ENCODE data around the gene ZIC1.

ZIC1 gene

GRCh38 chr3:147380977-147381376 lies 28.2 kb upstream of the ZIC1 start:
- no peak for DNase-seq

- DNase-seq, result no peak
Observed at GRCh38 chr3:147381596-147381995, 27.6 kb upstream of the ZIC1 start.

DNA sequence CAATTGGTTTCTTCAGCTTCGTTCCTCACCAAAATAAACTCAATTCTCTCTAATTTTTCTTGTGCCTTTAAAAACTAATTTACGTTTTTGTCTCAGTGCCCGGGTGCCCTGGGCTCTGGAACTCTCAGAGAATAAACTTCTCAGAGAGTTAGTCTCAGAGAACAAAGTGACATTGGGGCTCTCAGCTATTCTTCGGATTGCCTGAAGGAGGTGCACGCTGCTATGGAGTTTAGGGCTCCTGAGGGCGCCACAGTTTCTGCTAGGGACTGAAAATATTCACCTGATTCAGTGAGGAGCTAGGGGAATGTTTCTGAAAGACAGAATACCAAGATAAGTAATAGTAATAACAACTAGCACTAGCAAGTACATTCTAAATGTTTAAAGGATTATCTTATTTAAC lies 25.5 kb upstream of the ZIC1 start:
- DNase-seq, result no peak

DNA sequence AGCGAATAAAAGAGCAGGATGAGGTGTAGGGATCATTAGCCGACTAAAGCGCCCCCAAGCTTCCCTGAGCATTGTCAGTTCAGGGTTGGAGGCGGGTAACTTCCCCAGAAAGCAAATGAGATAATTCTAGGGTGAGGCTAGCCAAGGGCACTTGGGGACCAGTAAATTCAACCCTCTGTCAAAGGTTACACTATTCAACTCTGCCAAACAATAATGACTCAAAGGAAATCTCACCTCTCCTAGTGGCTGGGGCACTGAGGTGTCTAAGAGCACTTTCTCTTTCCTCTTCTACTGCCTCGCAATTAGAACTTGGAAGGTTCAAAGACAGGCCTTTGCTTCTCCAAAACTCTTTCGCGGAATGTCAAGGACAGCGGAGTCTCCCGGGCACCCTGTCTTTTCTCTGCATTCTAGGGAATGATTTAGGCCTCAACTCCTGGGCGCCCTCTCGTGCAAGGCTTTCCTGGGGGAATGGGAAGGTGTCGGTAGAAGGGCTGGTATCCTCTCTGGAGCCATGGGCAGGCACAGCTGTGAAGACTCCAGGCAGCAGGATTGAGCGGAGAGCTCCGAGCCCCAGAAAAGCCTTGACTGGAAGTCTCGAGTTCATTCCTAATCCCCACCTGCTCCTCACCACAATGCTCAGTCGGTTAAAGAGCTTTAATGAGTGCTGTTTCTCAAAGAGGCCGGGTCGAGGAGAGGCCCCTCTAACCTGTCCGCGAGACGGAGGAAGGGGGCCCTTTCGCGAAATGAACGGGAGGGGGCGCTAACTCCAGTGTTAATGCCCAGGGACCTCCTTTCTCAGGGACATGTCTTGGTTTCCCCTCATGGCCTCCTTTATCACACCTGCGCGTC lies 24.7 kb upstream of the ZIC1 start:
- no peak for DNase-seq

GRCh38 chr3:147385059-147386012 lies 23.8 kb upstream of the ZIC1 start:
- DNase-seq, result no peak

DNA sequence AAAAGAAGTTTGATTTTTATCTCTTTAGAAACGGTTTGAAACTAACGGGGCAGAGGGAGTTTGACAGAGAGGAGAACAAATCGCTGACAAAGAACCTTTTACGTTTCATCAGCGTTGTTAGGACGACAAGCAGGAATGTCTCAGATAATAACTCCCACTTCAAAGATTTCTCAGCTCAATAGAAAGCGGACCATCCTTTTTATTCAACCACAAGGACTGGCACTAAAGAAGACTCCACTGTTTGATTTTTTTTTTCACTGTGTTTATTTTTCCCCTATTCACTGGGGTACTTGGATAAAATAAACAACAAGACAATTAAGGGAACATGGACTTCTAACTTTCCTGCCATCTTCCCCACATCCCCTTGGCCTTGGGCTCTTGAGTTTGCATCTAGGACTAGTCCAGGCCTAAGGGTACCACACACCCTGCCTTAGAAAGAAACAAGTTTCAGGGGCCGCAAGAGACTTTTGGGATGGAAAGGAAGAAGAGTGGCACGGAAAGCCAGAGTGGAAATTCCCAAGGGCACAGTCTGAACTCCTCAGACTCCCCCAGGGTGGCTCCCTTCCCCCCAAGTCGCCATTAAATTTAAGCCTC lies 21.8 kb upstream of the ZIC1 start:
- DNase-seq, result no peak

DNA sequence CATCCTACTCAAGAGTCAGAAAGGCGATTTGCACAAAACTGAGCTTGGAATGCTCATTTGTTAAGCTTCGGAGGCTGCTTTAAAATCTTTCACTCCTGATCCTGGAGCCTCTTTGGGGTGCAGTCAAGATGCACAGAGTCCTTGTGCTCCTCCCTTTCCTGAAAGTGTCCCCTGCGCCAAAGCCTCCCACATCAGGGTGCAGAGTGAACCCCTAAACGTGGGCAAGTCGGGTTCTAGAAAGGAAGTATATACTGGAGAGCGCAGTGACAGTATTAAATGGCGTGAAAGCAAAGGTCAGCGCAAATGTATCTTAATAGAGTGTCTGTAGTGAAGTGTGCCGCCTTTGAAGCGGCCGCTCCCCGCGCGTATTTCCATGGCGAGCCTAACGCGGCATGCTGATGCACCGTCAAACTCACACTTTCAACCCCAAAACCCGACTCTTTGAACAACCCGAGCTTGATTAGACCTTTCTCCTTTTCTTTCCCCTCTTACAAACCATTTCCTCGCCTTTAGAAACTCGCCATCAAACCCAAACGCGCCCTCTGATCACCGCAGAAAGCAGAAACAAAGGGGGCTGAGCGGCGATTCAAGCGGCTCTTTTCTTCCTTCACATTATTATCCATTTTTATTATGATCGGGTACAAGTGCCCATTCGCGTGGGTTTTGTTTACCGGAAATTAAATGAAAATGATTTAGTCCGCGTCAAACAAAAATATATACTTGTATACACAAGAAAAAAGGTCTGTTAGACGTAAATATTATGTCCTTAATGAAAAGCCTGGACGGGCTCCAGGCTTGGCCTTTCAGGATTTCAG lies 21.1 kb upstream of the ZIC1 start:
- DNase-seq, result no peak

DNA sequence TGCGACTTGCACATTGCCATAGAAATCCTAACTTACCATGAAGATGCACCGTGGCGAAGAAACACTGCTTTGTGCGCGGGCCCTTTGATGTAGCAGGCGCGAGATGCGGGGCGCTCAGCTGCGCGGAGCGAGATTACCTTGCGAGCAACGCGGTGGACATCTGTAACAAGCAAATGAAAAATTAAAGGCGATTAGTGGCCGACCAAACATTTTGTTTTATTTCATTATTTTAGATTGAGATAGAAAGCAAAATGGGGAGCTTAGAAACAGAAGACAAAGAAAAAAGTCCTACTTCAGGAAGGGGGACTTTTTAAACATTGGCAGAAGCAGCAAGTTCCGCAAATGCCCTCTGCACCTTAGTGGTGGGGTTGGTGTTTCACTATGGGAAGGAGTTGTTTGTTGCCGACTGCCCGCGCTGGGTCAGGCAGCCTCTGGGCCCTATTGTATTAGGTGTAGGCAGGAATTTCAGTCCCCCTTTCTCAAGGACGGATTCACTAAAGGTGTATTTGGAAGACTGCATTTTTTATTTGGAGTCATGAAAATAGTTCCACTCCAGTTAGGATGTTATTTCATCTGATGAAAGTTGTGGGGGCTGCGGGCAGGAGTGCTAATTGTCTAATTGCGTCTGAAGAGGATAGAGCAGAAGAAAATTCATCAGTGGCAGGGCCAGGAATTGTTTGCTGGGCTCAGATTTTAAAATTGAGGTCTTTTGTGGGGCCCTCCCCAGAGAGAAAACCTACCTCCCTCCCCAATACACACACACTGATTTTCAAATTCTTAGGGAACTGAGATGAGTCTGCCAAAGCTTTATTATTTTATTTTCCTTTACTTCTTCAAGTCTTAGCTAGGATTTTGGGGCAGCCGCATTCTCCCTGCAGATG lies 20.2 kb upstream of the ZIC1 start:
- DNase-seq, result no peak

- DNase-seq, result no peak
Observed at GRCh38 chr3:147389717-147390116, 19.4 kb upstream of the ZIC1 start.

- DNase-seq, result no peak
Observed at GRCh38 chr3:147390589-147391569, 18.3 kb upstream of the ZIC1 start.

DNA sequence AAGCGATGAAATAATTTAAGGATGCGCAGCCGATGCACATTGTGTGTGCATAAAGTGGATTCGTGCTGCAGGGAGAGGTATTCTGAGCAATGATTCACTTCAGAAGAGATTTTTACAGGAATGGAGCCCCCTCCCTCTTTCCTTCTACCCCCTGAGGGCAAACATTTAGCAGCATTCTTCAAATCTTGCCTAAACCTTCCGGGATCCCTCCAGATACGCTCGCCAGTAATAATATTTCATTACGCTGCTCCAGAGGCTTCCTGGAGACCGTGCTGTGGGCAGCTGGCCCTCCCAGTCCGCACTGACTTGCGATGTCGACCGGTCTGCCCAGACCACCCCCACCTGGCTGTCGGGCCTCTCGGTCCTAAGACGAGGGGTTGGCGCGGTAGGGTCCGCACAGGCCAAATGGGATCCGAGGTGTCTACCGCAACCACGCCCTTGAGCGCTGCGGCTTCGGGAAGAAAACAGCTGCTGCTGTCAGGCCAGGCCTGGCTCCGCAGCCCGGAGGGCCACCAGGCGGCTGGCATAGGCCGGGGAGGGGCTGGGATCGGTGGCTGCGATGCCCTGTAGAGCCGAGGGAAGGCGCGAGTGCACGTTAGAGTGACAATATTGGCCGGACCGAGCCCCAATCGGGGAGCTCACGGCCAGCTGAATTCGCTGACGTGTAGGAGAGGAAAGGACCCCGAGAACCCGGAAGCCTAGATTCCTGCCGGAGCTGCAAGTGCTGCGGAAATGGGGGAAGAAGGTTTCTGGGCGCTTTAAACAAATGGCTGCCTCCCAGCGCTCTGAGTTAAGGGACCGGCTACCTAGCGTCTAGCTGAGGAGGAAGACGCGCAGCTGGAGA lies 17.2 kb upstream of the ZIC1 start:
- no peak for DNase-seq

DNA sequence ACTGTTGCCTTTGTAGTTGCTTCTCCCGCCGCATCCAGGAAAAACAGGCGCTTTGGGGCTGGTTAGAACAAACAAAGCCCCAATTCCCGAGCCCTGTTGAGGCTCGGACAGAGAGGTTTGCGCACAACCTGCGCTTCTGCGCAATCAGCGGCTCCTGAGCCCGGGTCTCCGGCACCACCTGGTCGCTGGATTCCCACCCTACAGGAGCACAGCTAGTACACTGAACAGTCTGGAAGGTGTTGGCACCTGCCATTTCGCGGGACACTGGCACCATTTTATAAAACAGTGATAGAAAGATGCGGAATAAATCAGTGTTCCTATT lies 16.6 kb upstream of the ZIC1 start:
- no peak for DNase-seq

GRCh38 chr3:147393261-147393942 lies 15.8 kb upstream of the ZIC1 start:
- no peak for DNase-seq

DNA sequence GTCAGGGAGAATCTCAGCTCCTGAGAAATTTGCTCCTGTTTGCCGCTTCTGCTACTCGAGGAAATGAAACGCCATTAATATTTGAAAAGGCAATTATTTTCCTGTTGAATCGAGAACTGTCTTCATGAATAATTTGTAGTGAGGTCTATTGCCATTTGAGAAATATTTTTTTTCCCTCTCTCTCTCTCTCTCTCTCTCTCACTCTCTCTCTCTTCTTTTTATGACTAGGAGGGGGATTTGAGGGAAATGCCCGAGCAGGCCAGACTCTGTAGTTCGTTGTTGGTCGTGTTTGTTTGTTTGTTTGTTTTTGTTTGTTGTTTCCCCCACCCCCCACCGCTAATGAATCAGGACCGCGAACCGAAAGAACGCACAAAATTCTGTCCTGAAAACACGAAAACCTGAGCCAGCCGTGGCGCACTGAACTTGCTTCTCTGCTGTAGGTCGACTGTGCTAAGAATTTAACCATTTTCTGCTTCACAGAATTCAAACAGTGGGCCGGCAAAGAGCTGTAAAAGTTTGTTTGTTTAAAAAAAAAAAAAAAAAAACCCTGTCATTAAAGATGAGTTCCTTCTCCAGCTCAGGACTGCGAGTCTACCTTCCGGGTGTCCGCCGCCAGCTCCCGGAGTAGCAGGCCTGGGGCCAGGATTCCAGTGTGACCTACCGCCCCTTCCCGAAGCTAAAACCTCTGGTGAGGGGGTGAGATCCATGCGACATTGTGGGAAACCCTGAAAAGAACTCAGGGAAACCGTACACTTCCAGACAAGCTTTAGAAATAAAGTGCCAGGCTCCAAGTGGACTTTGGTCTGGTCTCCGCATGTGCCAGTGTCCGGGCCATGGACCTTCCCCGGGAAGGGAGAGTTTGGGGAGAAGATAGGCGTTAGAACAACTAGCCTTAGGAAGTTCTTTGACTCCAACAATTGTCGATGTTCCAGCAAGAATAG lies 15.0 kb upstream of the ZIC1 start:
- DNase-seq, result no peak

GRCh38 chr3:147394884-147395225 lies 14.3 kb upstream of the ZIC1 start:
- DNase-seq, result no peak

- no peak for DNase-seq
Observed at GRCh38 chr3:147395899-147396711, 13.1 kb upstream of the ZIC1 start.

GRCh38 chr3:147396712-147397046 lies 12.5 kb upstream of the ZIC1 start:
- DNase-seq, result no peak
